GM21447 (cell line): Measurements from ENCODE around the gene RNU6-8.
A peak's percentile ranks its signal among the peaks of the same experiment; 100 is the strongest.

Source experiments
- ATAC-seq: cut with Tn5 transposase; IDR thresholded peaks from one replicate; pipeline ENCODE4 v1.9.1; 2021; ENCODE audit not compliant: unreplicated experiment

Gene RNU6-8

DNA sequence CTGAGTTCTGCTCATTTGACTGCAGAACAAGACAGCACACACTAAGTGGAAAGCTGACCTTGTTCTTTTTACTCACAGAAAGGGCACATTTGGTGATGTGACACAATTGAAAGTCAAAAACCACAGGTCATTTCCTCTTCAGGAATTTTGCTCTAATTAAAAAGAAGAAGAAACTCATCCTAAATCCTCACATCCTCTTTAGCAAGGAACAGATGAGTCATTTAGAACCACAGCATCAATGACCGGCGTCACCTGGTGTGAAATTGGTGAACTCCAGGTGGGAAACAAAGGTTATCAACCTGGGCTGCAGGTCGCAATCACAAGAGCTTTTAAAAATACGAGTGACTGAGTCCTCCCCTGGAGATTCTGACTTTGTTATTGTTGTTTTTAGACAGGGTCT is 2.9 kb upstream of the RNU6-8 start:
- ATAC-seq, result no peak

DNA sequence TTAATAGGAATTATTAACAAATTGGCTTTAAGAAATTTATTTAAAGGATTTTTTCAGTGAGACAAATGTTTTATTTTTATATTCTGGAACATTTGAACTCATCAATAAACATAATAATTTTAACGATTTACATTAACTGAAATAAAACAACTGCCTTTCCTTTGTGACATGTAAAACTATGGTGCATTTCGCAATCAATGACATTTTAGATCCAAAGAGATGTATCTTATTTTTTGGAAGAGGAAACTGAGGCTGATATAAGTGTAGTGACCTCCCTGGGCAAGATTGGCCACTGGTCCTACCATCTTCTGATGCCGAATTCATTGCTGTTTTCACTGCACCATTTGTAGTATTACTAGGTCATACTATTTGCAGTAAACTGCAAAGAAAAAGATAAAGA is 2.5 kb upstream of the RNU6-8 start:
- ATAC-seq, result no peak

DNA sequence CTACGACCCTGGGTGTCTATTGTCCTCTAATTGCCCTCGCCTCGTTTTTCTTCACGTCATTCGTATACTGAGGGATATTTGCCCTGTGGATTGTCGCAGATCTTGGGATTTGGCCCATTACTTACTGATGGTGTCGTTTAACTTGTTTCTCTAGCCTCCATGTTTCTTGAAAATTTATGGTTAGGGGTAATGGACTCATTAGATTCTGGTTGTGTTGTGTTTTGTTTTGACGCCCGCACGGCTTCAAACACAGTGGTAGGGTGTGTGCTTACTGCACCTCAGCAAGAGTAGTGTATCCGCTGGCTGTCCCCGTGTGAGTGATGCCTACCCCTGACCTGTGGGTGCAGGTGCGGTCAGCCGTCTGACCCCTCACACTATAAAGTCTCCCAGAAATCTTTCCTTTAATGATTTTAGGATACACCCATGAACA is 874 bp upstream of the RNU6-8 start:
- ATAC-seq, result no peak

DNA sequence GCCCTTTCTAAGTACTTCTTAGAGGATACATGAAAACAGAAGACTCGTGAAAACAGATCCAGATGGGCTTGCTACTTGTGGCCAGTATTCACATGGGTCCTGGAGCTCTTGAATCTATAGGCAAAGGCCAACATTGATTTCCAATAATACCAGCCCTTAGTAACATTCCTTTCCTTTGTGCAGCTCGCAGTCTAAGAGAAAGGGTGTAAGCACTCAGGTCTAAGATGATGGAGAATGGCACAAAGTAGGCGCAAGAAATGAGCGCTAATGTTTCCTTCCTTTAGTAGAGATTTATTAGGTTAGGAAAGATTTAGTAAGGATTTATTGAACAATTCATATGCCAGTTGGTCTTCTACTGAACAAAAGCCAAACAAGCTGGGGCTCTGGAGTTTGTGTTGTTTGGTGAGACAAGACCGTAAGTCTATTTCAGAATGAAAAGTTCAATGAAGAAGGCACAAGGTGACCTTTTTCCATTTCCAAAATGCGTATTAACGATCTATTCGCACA is 525 bp downstream of the RNU6-8 start:
- no peak for ATAC-seq

DNA sequence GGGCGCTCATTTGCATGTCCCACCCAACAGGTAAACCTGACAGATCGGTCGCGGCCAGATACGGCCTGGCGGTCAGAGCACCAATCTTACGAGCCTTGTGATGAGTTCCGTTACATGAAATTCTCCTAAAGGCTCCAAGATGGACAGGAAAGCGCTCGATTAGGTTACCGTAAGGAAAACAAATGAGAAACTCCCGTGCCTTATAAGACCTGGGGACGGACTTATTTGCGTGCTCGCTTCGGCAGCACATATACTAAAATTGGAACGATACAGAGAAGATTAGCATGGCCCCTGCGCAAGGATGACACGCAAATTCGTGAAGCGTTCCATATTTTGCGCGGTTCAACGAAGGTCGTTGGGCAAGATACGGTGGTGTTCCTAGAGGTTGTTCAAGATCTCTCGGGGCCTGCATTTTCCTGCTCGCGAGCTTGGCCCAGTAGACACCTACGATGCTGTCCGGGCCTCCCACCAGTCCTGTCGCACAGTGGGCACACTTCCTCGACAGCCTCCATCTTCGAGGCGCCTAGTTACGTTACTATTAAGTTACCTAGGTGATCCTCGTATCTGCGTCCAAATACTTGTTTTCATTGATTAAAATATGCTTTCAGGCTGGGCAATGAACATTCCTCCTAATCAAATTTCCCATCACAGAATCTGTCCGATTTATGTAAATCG is 1.1 kb downstream of the RNU6-8 start, which contains the start of gene RNU6-7:
Gene RNU6-7, plus strand, starts transcription at position 230 of the 675 bp plus-strand sequence.
- ATAC-seq, result no peak

DNA sequence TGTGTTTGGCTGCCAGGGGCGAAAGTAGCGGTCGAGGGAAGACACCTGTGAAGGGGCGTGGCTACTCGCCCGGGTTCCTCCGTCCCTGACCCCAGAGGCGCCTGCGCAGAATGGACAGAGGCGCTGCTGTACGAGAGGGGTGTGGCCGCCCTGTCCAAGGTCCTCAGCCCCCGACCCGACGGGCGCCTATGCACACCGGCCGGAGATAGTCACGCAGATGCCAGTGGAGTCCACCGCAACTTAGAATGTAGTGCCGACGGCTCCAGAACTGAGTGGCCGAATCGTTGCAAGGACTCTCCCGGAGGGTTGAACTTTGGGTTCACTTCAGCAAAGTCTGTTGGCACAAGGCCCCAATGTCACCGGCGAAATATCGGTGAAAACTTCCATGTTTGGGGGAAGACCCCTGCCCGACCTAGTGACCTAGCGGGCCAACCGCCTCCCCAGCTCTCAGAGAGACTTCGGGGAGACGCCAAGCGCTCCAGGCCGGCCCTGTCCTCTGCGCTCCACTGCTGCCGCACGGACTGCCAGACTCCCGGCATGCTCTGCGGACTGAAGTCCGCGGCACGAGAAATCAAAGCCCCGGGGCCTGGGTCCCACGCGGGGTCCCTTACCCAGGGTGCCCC is 1.8 kb downstream of the RNU6-8 start:
- ATAC-seq, result peak; percentile 52

DNA sequence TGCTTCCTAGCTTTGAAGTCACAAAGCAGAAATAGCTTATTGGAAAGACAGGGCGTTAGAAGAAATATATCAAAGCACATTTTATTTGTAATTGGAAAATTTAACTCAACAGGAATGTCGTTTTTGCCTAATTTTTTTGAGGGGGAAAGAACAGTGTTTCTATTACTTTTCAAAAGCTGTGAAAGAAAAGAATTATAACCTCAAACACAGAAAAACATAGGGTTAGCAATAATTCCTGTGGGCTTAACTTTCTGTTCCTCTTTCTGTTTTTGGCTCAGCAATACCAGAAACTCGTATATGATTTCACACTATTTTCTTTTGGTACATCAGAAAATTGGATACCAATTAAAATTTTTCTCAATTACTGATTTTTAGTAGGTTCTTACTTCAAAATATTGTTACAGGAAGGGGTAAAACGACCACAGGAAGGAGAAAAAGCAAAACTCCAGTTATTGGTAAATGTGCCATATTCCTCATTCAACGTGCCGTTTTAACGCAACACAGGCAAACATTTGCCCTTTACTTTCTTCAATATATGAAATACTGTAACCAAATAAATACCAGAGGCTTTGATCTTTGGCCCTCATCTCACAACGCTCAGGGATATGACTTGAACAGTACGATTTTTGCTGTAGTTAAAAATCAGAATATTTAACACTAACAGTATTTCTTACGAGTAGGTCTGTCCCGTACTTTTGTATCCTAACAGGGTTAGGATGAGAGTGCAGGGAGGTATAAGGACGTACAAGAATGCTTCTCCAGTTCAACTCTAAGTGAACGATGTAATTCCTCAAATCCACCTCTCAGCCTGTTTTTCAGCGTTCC is 2.5 kb downstream of the RNU6-8 start:
- peak; percentile 30 for ATAC-seq

DNA sequence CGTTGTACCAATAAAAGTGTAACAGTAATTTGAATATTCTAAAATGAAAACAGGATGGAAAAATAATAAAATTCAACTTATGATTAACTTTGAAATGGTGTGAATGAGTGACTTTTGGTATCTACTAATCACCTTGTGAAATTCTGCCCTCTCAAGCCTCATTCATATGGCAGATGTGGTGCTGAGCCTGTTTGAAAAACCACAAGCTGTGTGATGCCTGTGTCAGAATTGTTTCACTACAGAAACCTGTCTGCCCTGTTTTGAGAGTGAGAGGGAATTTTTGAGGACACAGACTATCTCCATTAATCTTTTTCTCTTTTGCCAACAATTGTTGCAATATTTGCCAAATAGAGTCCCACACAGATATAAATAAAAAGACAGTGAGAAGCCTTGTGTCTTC is 5.2 kb downstream of the RNU6-8 start:
- ATAC-seq, result peak; percentile 34

DNA sequence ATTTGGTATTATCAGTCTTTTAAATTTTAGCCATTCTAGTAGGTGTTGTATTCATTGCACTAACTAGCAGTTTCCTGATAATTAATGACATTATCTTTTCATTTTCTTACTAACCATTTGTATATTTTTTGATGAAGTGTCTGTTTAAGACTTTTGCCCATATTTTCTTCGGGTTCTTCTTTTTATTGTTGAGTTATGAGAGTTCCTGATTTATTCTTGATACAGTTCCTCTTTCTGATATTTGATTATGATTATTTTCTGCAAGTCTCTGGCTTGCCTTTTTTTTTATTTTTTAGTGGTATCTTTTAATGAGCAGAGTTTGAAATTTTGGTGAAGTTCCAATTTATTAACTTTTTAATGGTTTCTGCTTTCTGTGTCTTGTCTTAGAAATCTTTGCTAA is 7.4 kb downstream of the RNU6-8 start:
- no peak for ATAC-seq

DNA sequence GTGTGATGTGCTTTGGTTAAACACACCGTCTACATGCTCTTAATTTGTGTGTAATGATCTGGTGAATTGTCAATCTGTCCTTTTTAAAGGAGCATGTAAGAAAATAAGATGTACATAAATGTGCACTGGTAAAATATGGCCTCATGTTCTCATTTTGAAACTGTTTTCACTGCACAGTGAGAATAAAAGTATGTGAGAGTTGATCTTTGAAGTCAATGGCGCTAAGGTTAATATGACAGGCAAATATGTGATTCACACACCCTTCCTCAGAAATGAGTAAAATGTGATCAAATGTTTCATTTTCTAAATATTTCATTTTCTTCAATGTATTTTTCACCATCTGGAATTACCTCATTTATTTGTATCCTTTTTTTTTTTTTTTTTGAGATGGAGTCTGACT is 9.5 kb downstream of the RNU6-8 start:
- no peak for ATAC-seq

DNA sequence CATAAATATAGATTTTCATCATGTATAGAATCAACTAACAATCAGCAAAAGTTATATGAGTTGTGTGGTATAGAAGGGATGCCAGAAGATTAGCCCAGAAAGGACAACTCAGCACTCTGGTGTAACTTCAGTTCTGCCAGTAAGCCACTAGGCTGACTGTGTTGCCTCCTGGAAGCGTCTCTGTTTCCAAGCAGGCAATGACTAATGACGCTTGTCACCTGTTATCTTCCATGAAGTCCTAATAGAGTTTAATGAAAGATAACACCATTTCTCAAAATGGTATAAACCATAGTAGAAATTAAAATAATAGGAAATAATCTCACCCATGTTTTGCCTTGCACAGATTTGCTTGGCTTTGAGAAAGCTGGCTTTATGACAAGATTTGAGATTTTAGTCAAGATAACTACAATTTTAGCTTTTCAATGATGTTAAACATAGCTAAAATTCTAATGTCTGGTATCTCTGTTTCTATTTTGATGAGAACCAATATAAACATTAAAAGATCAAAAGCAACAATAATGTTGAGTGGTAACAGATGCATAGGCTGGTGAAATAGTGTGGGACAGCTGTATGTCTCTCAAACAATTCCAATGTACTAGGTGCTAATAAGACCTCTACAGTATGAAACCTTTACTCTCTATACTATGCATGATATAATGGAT is 10.2 kb downstream of the RNU6-8 start:
- no peak for ATAC-seq

DNA sequence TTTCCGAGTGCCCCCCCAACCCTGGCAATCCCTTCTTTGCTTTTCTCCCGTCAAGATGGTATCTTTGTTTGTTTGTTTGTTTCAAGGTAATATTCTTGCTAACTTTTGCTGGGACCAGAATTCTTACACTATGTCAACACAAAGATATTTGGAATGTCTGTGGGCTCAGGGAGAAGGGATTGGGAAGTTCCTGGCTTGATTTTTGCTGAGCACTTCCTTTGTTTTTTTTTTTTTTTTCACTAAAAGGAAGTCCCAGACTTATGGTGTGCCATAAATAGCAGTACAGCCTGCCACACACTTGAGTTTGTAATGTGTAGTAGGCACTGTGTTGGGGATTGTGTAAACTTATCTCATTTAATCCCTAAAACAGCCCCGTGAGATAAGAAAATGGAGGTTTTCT is 12.4 kb downstream of the RNU6-8 start:
- no peak for ATAC-seq

DNA sequence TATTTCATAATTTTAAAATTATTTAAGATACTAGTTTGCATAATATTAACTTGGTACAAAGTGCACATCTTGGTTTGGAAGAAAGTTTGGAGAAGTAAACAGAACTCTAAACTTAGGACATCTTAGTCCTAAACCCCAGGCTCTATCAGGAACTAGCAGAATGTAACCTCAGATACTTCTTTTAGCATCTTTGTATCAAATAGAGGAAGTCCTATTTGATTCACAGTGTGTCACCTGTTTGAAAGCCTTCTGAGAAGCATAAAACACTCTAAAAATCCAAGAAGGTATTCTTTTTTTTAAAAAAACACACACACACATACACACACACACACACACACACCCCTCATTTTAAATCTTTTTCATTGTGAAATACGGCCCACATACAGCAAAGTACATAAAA is 13.3 kb downstream of the RNU6-8 start:
- ATAC-seq, result no peak

DNA sequence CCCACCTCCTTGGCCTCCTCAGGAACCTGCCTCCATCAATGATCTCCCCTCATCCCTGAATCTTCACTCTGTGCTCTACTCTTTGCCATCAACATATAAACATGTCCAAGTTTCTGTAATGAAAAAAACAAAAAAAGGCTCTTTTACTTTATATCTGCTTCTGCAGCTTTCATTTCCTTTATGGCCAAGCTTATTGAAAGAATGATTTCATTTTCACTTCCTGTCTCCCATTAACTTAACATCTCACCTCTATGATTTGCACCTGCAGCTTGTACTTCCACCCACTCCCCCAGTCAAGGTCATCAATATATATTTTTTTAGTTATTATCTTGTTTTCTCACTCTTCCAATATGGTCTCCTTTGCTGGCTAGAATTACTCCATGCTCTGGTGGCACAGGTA is 16.8 kb downstream of the RNU6-8 start:
- ATAC-seq, result peak; percentile 66

DNA sequence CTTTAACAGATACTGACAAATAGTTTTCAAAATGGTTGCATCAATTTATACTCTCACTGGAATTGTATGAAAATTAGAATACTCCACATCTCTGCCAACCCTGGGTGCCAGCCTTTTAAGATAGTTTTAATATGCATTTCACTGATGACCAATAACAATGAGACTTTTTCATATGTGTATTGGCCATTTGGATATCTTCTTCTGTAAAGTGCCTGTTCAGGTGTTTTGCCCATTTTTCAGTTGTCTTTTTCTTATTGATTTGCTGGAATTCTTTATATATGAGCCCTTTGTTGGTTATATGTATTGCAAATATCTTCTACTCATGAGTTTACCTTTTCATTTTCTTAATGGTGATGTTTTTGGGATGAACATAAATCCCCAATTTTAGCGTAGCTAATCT is 18.0 kb downstream of the RNU6-8 start:
- ATAC-seq, result no peak

DNA sequence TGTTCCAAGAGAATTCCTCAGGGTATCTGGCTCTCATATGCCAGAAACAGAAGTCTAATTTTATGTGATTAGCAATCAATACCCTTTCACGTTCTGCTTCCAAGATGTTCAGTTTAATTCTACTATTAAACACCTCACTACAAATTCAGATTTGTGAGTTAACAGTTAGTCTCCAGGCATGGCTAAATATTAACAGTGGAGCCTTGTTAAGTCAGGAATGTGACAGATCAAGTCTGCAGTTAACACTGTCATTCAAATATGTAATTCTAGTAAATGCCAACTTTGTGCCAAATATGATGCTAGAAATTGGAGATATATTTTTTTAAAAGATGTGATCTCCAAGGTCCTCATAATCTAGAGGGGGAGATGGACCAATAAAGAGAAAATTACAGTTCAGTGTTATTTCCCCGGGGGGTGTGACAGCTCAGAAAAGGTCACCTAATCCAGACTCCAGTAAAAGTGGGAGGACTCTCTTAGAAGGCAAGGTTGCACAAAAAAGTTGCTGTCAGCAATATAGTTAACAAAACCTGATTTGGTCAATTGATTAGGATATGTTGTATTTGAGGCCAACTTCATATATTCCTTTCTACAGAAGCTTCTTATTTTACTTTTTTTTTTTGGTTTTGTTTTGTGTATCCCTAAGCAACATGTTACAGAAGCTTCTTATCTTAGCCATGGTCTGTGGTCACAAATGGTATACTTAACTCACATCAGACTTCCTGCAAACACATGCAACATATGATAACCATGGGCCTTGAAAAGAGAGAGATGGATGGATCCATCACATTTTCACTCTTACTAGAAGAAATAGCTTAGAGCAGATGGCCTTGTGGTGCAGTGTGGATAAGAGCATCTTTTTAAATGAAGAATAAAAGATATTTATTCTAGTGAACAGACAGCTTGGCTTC is 19.7 kb downstream of the RNU6-8 start:
- ATAC-seq, result no peak

DNA sequence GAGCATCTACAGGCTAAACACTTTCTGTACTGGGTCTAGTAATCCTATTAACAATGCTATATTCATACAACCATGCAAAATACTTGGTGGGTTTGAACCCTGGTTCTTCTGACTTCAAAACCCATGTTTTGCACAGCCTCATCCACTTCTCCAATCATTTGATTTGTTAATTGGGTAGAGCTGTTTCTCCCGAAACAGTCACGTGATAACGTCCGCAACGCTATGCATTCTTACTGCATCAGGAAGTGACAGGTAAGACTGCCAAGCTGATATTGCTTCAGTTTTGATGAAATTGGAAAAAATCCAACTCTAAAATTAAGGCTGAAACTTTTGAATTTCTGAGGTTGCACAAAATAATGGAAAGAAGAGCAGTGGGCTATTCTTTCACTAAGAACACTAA is 31.6 kb downstream of the RNU6-8 start:
- ATAC-seq, result no peak

DNA sequence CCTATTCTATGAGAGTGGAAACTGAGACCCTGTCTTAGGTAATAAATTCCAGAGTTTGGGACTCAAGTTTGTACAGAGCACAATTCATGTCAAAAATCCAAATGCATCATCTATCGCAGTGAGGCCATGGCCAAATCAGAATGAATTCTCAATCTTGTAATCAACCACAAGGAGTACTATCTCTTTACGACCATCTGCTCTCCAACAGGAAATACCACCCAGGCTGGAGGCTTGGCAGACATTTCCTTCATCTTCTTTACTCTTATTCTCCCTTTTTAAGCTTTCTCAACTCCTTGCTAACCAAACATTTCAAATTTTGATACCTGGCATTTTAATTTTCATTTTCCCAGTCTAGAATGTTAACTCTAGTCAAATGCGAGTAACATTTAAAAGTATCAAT is 33.9 kb downstream of the RNU6-8 start:
- no peak for ATAC-seq

DNA sequence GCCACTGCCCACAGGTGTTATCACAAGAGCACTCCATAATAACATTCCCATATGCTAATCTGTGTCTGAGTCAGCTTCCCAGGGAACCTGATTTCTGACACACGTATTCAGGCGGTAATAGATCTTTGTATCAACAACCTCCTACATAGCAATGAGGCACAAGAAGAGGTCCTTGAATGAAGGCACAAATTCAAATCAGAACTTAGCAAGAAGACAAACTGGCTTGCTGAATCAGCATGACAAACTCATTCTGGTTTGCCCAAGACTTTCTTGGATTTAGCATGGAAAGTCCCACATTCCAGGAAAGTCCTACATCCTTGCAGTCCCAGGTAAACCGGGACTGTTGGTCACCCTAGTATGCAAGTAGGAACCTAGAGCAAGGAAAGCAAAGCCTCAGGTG is 35.2 kb downstream of the RNU6-8 start:
- no peak for ATAC-seq

DNA sequence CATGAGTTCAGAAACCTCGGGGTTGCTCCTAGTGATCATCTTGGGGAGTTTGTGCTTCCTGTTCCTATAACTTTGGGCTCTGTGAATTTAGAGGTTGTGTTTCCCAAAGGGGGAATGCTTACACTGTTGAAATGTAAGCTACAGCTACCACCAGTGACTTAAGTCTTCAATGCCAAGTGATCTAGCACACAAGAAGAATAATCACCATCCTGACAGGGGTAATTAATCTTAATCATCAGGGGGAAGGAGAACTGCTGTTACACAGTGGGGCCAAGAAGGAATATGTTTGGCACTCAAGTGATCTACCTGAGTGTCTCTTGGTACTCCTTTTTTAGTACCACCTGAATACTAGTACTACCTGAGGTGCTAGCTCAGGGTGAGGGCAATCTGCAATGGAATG is 36.1 kb downstream of the RNU6-8 start:
- ATAC-seq, result no peak
